ENCODE data around the gene SYNE3. TPM values are rescaled to one million over a fixed set of nuclear protein-coding genes. Genes with fewer than 3 reads are reported as not detected.

SYNE3 gene
- total and polyA plus RNA-seq, 2 donors (not counting 1 experiment from before 2014, with no cell fraction given), result 17.8 to 76.1 TPM

DNA sequence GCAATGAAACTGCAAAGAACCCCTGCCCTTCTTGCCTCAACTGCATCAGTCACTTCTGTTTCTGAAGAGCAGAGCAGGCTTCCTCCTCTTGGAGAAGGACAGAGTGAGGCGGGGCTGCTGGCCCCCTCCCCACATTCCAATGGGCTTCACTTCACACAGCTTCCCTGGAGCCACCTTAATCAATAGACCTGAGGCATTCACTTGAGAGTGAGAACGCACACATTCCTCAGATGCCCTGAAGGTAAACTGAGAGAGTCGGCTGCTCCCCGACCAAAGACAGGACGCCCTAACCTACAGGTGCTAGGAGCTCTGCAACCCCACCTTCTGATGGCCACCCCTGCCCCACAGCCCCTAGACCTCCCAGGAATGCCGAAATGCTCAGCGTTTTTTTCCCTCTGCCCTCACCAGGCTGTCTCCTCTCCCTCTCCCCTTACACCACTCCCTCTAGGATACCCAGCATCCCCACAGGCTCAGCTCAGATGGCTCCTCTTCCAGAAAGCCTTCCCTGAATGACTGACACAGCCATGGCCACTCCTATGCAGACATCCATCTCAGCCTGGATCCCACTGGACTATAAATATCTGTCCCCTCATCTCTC, 31.1 kb downstream of the SYNE3 start:
- WGBS (ENCODE audit: insufficient coverage), result 95% methylated on average over 7 of the region's 7 CpGs
- peak overlapping the region; percentile 15 for H3K4me2 ChIP-seq (replicated peaks; ENCODE audit: low read depth, low read length, poor library complexity, severe bottlenecking)
- no peaks in the 10 kb centered on the region for H3K9me3 ChIP-seq (ENCODE audit: control extremely low read depth in 1 of 3, control insufficient read depth in 2 of 3, insufficient read depth in 1 of 3, low read length in 2 of 3)
- peaks cover 73 to 91% of the 10 kb centered on the region in 2 donors for H3K4me1 ChIP-seq (ENCODE audit: control insufficient read depth in 2 of 2, insufficient read depth in 2 of 2, low read length in 2 of 2)
- H2AFZ ChIP-seq (ENCODE audit: insufficient read depth, low read depth, low read length, poor library complexity, severe bottlenecking), result no peak overlapping the region
- H3K9me3 Mint-ChIP-seq (ENCODE audit: insufficient read depth), result no peaks in the 10 kb centered on the region
- peaks cover 0 to 19% of the 10 kb centered on the region in 2 experiments for H3K36me3 ChIP-seq (replicated peaks in 1 of 2; ENCODE audit: control extremely low read depth in 1 of 2, control insufficient read depth in 1 of 2, extremely low read depth in 1 of 2, insufficient read depth in 2 of 2, low read length in 1 of 2)
- H4K20me1 ChIP-seq (ENCODE audit: control insufficient read depth, insufficient read depth, low read length, poor library complexity, severe bottlenecking), result peaks cover 40% of the 10 kb centered on the region
- TF ChIP-seq, protein P1, sequence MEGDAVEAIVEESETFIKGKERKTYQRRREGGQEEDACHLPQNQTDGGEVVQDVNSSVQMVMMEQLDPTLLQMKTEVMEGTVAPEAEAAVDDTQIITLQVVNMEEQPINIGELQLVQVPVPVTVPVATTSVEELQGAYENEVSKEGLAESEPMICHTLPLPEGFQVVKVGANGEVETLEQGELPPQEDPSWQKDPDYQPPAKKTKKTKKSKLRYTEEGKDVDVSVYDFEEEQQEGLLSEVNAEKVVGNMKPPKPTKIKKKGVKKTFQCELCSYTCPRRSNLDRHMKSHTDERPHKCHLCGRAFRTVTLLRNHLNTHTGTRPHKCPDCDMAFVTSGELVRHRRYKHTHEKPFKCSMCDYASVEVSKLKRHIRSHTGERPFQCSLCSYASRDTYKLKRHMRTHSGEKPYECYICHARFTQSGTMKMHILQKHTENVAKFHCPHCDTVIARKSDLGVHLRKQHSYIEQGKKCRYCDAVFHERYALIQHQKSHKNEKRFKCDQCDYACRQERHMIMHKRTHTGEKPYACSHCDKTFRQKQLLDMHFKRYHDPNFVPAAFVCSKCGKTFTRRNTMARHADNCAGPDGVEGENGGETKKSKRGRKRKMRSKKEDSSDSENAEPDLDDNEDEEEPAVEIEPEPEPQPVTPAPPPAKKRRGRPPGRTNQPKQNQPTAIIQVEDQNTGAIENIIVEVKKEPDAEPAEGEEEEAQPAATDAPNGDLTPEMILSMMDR (IDR thresholded peaks at IDR 0.05), result no peak
- TF ChIP-seq EZH2 (IDR thresholded peaks at IDR 0.05; ENCODE audit: borderline replicate concordance, insufficient read depth, low read depth, low read length, poor library complexity, severe bottlenecking), result no peak
- H3K27ac ChIP-seq (ENCODE audit: low read length in 2 of 2), result no peak overlapping the region
- CTCF ChIA-PET, result interaction anchor here (1.4 kb wide), 1 partner anchor 33 kb away, joined by 3 read pairs; no protein-coding TSS in a partner anchor
- intact Hi-C loops (cut with micrococcal nuclease), result no loop called here
- no peaks in the 10 kb centered on the region for H3K27me3 ChIP-seq (replicated peaks in 1 of 4; ENCODE audit: control extremely low read depth in 1 of 4, control insufficient read depth in 3 of 4, insufficient read depth in 4 of 4, low read length in 3 of 4)
- ATAC-seq (ENCODE audit: low read depth) (no peak), DNase-seq (no peak)
- peak overlapping the region; percentile 69 for H3K27ac Mint-ChIP-seq
- H3K4me1 Mint-ChIP-seq, result peaks cover 85% of the 10 kb centered on the region
- no peak overlapping the region for H3K9ac ChIP-seq (ENCODE audit: low read length)
- no peaks in the 10 kb centered on the region for H3K27me3 Mint-ChIP-seq
- POLR2A ChIA-PET, result no interaction called here
- H3K4me3 ChIP-seq (ENCODE audit: control extremely low read depth in 1 of 5, extremely low read depth in 1 of 5, insufficient read depth in 1 of 5, low read depth in 2 of 5, low read length in 4 of 5), result no peak overlapping the region
- no peak overlapping the region for H3K4me3 Mint-ChIP-seq
- H3K79me2 ChIP-seq (ENCODE audit: control insufficient read depth, insufficient read depth, low read length), result peaks cover 99% of the 10 kb centered on the region

DNA sequence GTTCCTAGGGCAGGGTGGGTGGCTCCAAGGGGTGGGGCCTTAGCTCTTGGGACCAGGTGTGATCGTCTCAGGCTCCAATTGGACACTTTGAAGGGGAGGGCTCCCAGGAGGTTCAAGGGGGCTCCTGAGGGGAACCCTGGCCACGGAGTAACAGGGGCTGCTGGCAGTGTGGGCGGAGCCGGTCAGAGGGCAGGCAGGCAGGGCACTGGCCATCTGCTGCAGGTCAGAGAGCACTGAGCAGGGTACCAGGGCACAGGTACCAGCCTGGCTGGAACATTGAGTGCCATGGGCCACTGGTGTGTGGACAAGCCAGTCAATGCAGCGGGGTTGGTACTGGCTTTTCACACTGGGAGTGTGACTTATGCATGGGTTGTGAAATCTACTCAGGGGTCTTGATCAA, 32.2 kb downstream of the SYNE3 start:
- Histone ChIP-seq H3K4me3 (ENCODE audit: control extremely low read depth in 1 of 5, extremely low read depth in 1 of 5, insufficient read depth in 1 of 5, low read depth in 2 of 5, low read length in 4 of 5) (no peak overlapping the region), H3K36me3 (replicated peaks in 1 of 2; ENCODE audit: control extremely low read depth in 1 of 2, control insufficient read depth in 1 of 2, extremely low read depth in 1 of 2, insufficient read depth in 2 of 2, low read length in 1 of 2) (peaks cover 0 to 16% of the 10 kb centered on the region in 2 experiments), H2AFZ (ENCODE audit: insufficient read depth, low read depth, low read length, poor library complexity, severe bottlenecking) (no peak overlapping the region), H3K4me2 (replicated peaks; ENCODE audit: low read depth, low read length, poor library complexity, severe bottlenecking) (peak overlapping the region; percentile 15), H3K9ac (ENCODE audit: low read length) (no peak overlapping the region), H3K79me2 (ENCODE audit: control insufficient read depth, insufficient read depth, low read length) (peaks cover 99% of the 10 kb centered on the region), H3K27me3 (replicated peaks in 1 of 4; ENCODE audit: control extremely low read depth in 1 of 4, control insufficient read depth in 3 of 4, insufficient read depth in 4 of 4, low read length in 3 of 4) (no peaks in the 10 kb centered on the region), H3K27ac (ENCODE audit: low read length in 2 of 2) (no peak overlapping the region), H3K4me1 (ENCODE audit: control insufficient read depth in 2 of 2, insufficient read depth in 2 of 2, low read length in 2 of 2) (peaks cover 71 to 92% of the 10 kb centered on the region in 2 donors), H4K20me1 (ENCODE audit: control insufficient read depth, insufficient read depth, low read length, poor library complexity, severe bottlenecking) (peaks cover 44% of the 10 kb centered on the region), H3K9me3 (ENCODE audit: control extremely low read depth in 1 of 3, control insufficient read depth in 2 of 3, insufficient read depth in 1 of 3, low read length in 2 of 3) (no peaks in the 10 kb centered on the region)
- intact Hi-C loops (cut with micrococcal nuclease), result loop anchor here (5.0 kb wide), 1 partner anchor 33 kb away; the partner anchor contains the start of gene SYNE3
- H3K27ac Mint-ChIP-seq, result peak overlapping the region; percentile 59
- no peak for ATAC-seq (ENCODE audit: low read depth)
- TF ChIP-seq EZH2 (IDR thresholded peaks at IDR 0.05; ENCODE audit: borderline replicate concordance, insufficient read depth, low read depth, low read length, poor library complexity, severe bottlenecking), result no peak
- TF ChIP-seq, protein P1 (IDR thresholded peaks at IDR 0.05), result no peak
- POLR2A ChIA-PET, result no interaction called here
- no peak for DNase-seq
- H3K4me1 Mint-ChIP-seq, result peaks cover 87% of the 10 kb centered on the region
- CTCF ChIA-PET, result interaction anchor here (0.6 to 1.4 kb wide), 5 partner anchors 9 to 55 kb away, joined by 3 to 5 read pairs (median 3); partner anchors contain the start of gene SYNE3
- no peaks in the 10 kb centered on the region for H3K27me3 Mint-ChIP-seq
- H3K9me3 Mint-ChIP-seq (ENCODE audit: insufficient read depth), result no peaks in the 10 kb centered on the region
- no peak overlapping the region for H3K4me3 Mint-ChIP-seq
- WGBS (ENCODE audit: insufficient coverage), result 74% methylated on average over 5 of the region's 5 CpGs

All from B cell (primary cell).